ENCODE measurements around the gene PCSK7.
"Not testable (repeated sequence)": the region's sequence is repeated elsewhere in the genome, so short reads cannot be mapped to it uniquely, and the experiment has no call there.

Gene PCSK7

GRCh38 chr11:117231842-117232091, at the start of gene PCSK7:
Gene PCSK7 (minus strand): TSS chr11:117232073. CDS start chr11:117229844, 2,229 bp downstream.
- DNase-seq = no peak

- no peak for DNase-seq
Measured at GRCh38 chr11:117281159-117281558, 49.3 kb upstream of the PCSK7 start.

GRCh38 chr11:117279711-117280376, 48.0 kb upstream of the PCSK7 start:
- DNase-seq = no peak

GRCh38 chr11:117278347-117278746, 46.5 kb upstream of the PCSK7 start:
- no peak for DNase-seq

- DNase-seq = no peak
Measured at GRCh38 chr11:117273550-117274289, 41.8 kb upstream of the PCSK7 start.

GRCh38 chr11:117272175-117272574, 40.3 kb upstream of the PCSK7 start:
- DNase-seq = not testable (repeated sequence)

- DNase-seq = no peak
Measured at GRCh38 chr11:117271208-117271607, 39.3 kb upstream of the PCSK7 start.

GRCh38 chr11:117269856-117270255, 38.0 kb upstream of the PCSK7 start:
- no peak for DNase-seq

GRCh38 chr11:117265745-117266144, 33.9 kb upstream of the PCSK7 start:
- no peak for DNase-seq

- not testable (repeated sequence) for DNase-seq
Measured at GRCh38 chr11:117264624-117265323, 32.9 kb upstream of the PCSK7 start.

GRCh38 chr11:117259417-117259816, 27.5 kb upstream of the PCSK7 start:
- DNase-seq = no peak

GRCh38 chr11:117258576-117258975, 26.7 kb upstream of the PCSK7 start:
- no peak for DNase-seq

- no peak for DNase-seq
Measured at GRCh38 chr11:117256573-117256972, 24.7 kb upstream of the PCSK7 start.

- peak; percentile 66 for DNase-seq
Measured at GRCh38 chr11:117255966-117256365, 24.1 kb upstream of the PCSK7 start.

GRCh38 chr11:117251506-117251905, 19.6 kb upstream of the PCSK7 start:
- DNase-seq = no peak

GRCh38 chr11:117249571-117249970, 17.7 kb upstream of the PCSK7 start:
- no peak for DNase-seq

GRCh38 chr11:117248341-117248740, 16.5 kb upstream of the PCSK7 start:
- DNase-seq = no peak

- no peak for DNase-seq
Measured at GRCh38 chr11:117239295-117239694, 7.4 kb upstream of the PCSK7 start.

- DNase-seq = no peak
Measured at GRCh38 chr11:117238221-117238620, 6.3 kb upstream of the PCSK7 start.

- DNase-seq = no peak
Measured at GRCh38 chr11:117232911-117233409, 1.1 kb upstream of the PCSK7 start.

- DNase-seq = peak; percentile 67
Measured at GRCh38 chr11:117232092-117232878, 412 bp upstream of the PCSK7 start, which contains the start of gene RNF214. Gene RNF214 (plus strand): TSS chr11:117232671. CDS start chr11:117234273, 1,602 bp downstream.

- peak; percentile 19 for DNase-seq
Measured at GRCh38 chr11:117230999-117231841, 653 bp downstream of the PCSK7 start.
